GM21360 (cell line): ENCODE results near the gene ARHGDIB.

Experiments
- ATAC-seq: cut with Tn5 transposase; IDR thresholded peaks from one replicate; pipeline ENCODE4 v1.9.1; 2021; ENCODE audit warnings: mild to moderate bottlenecking, moderate library complexity; ENCODE audit not compliant: unreplicated experiment

The ARHGDIB gene

DNA sequence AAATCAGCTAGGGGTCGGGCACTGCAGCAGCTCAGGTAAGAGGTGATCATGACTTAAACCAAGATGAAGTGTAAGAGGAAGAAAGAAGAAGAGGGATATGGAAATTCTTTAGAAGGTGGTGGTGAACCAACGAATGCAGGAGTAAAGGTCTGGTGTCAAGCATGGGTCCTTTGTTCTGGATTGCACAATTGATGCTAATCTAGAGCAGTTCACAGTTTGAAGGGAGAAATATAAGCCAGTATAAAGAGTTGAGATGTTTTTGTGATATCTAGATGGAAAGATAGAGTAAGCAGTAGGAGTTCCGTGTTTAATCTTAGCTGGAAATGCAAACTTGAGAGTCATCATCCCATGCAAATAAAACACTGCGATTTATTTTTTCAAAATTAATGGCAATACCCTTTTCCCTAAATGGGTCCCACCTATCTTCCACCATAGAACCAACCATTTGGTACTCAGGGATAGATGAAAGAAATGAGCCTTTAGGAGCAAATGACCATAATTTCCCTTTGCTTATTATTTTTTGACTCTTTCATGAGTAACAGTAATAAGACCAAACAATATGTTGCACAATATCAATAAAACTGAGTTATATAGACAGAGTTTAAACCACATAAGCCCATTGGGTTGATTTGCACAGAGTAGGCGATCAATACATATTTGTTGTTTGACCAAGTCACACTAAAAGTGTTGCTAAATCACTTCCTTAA lies 60.7 kb downstream of the ARHGDIB start:
- no peak for ATAC-seq

DNA sequence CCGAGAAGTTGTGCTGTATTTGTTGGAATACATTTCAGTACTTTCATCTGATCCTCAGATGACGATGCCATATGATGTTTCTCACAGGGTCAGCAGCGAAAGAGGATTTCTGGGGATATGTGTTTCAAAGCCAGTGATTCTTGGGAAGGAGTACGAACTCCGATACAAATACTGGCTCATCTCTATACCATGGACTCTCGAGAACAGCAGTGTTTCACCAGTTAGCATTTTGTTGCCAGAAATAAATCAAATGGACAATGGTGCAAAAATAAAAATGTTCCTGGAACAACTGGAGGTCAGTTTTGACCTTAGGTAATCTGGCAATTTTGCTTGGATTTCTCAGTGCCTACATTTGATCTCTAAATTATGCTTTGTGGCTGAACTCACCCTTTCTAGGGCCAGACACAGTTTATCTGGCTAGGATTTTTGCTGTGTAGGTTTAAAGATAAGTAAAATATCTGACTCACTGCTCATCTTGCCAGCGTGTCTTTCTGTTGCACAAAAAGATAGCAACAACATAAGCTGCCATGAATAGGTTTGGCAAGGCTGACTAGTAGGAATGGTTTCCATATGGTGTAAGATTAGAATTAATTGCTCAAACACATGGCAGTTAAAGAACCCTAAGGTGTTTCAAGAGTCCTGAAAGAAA lies 64.8 kb downstream of the ARHGDIB start:
- ATAC-seq: no peak

DNA sequence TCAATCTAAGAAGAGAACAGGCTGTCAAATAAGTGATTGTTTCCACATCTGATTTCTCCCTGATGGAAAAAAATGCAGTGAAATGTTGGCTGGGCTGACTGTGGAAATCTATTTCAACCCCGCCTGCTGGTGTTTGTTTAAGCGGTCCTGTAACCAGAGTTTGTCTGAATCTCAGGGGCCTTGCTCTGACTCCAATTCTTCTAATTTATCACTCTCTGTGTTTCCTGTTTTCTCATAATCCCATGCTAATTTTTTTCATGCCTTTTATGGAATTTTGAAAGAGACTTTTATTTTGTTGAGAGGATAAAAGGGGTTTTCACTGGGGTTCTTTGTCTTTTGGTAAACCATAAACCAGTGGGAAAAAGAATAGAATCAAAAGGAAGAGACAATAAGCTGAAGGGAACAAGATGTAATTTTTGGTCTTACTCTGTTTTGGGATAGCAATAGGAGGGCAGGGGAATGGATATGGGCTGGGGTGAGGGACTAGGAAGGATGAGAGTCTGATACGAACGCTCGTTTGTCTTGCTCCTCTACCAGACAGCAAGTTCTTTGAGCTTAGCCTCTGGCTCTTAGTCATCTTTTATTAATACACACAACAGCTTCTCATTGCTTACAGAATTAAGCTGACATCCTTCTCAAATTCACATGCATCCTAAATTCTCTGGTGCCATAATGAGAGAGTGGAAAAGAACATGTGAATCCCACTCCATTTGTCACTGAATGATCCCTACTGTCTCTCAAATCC lies 67.7 kb downstream of the ARHGDIB start:
- ATAC-seq: no peak

DNA sequence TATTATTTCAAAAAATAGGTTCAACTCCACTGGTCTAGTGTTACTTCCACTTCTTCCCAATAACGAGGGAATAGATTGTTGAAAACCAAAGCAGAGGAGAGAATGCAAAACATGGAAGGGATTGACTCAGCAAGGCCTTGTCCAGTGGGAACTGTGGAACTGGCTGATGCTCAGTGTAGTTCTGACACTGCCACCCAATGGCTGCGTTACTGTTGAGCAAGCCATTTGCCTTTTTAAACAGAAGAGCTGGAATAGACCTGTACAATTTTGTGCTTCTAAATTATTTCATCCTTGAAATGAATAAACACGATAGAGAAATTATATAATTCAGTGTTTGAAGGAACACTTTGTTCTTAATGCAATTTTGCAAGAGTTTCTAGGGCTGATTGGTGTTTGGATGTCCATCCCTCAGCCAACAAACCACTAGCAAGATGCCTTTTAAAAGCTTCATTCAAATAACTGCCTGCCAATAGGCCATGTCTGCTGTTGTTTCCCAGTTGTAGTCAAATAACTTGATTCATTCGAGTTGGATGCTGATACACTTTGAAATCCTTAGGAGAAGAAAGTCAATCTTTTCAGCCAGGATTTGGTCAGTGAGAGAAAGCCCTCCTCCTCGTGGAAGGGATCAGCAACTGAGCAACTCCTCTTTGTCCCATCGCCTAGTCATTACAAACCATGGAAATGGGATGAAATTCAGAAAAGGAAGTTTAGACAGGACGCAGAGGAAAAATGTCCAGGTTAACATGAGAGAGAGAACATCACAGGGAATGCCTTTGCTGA lies 68.5 kb downstream of the ARHGDIB start:
- no peak for ATAC-seq
